D721Med (cell line): Measurements from ENCODE around the gene KCNK17.

ENCODE experiments used
- DNase-seq: peaks from one replicate; pipeline ENCODE4 v3.0.0; 2011; ENCODE audit warnings: low spot score; ENCODE audit not compliant: insufficient read length
- FAIRE-seq: peaks from 2 replicates; lab custom pipeline; 2011; peaks lifted over from hg19 to GRCh38; lab: Jason Lieb, UNC
- CTCF ChIP-seq: IDR thresholded peaks from 2 replicates; pipeline ENCODE4 v1.5.1; 2012; ENCODE audit warnings: mild to moderate bottlenecking, control low read depth; ENCODE audit not compliant: insufficient read depth; ENCODE audit errors: missing control alignments

Gene KCNK17

GRCh38 chr6:39342692-39343395, 28.6 kb upstream of the KCNK17 start:
- DNase-seq (no peak), FAIRE-seq (no peak)
- TF ChIP-seq CTCF: no peak

GRCh38 chr6:39341937-39342336, 27.7 kb upstream of the KCNK17 start:
- no peak for TF ChIP-seq CTCF
- FAIRE-seq (no peak), DNase-seq (no peak)

GRCh38 chr6:39341352-39341751, 27.1 kb upstream of the KCNK17 start:
- no peak for FAIRE-seq
- no peak for TF ChIP-seq CTCF
- no peak for DNase-seq

GRCh38 chr6:39339868-39340550, 25.8 kb upstream of the KCNK17 start:
- FAIRE-seq (no peak), DNase-seq (no peak)
- no peak for TF ChIP-seq CTCF

GRCh38 chr6:39339096-39339867, 25.1 kb upstream of the KCNK17 start:
- TF ChIP-seq CTCF: no peak
- DNase-seq (no peak), FAIRE-seq (no peak)

GRCh38 chr6:39338397-39338796, 24.2 kb upstream of the KCNK17 start:
- DNase-seq: no peak
- TF ChIP-seq CTCF: no peak
- no peak for FAIRE-seq
